ENCODE results near the gene SEC31B.

GRCh38 chr10:100560248-100560647 lies 40.6 kb upstream of the SEC31B start:
- no peak for TF ChIP-seq CTCF (IDR thresholded peaks at IDR 0.05)
- TF ChIP-seq ZFX (IDR thresholded peaks at IDR 0.05; ENCODE audit: borderline replicate concordance): no peak

All from 22Rv1 (cell line).